Stimulated activated CD4-positive, alpha-beta T cell treated with anti-CD3 and anti-CD28 coated beads, Interleukin-15, amount 100 ng/mL, for 1 hour (primary cell): ENCODE results near the gene RBFOX2.
"Not testable (repeated sequence)": the region's sequence is repeated elsewhere in the genome, so short reads cannot be mapped to it uniquely, and the experiment has no call there.

ENCODE experiments used
- DNase-seq, 2 donors: peaks; one replicate each; pipeline ENCODE4 v3.0.0-alpha.2; 2020; ENCODE audit warnings: low read depth in 1 of 2, low spot score in 1 of 2

Gene RBFOX2

GRCh38 chr22:35743326-35743860 lies 285.2 kb downstream of the RBFOX2 start:
- DNase-seq: no peak

- DNase-seq: no peak
Measured at GRCh38 chr22:35742342-35743100, 286.1 kb downstream of the RBFOX2 start.

GRCh38 chr22:35740616-35741015 lies 288.0 kb downstream of the RBFOX2 start:
- no peak for DNase-seq

DNA sequence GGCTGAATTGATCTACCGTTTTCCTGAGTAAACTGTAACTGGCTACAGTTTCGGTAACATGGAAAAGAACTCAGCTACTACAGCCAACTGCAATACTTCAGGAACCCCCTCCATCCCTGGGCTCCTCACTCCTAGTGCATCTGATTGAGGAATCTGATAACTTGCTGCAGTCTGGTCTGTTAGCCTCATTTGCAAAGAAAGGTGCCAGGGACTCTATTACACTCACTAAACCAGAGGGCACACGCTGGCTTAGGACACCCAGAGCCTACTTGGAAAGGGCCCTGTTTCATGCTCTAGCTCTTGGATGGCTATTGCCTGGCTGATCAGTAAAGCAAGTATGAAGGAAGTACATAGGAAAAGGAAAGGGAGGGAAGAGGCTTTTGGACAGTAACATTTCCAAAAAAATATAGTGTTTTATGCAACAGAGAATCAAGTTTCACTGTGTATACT lies 288.7 kb downstream of the RBFOX2 start:
- DNase-seq: no peak

DNA sequence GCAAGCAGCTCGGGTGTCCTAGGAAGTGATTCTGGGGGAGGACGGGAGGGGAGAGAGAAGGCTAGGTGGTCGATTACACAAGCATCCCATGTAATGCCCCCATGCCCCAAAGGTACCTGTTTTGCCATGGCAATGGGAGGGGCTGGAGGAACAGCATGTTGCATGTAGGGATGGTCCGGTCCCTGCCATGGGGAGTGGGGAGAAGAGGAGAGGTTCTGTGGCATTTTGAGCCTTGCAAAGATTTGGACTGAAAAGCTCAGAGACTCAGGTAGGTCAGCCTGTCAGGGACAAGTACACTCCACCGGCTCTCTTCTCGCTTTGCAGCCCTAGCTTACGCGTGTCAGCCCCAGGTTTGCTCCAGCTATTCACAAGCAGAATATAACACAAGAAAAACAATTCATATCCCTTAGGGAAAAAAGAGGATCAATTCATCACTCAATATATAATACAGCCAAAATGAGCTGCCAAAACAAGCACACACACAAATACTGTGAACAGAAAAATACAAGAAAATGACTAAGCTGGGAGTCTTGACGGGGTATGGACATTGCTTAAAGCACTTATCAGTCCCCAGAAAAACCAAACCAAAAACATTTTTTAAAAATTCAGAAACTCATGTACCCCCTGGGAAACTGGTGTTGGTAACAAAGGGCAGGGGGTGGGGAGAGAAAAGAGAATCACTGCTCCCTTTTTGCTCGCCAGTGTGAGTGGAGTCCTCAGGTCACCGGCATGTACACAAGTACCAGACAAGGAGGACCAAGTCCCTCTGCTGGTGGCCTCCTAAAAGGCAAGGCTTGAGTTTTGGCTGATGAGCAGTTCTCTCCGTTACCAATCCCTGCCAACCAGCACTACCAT lies 289.3 kb downstream of the RBFOX2 start:
- no peak for DNase-seq

- not testable (repeated sequence) for DNase-seq
Measured at GRCh38 chr22:35737886-35738285, 290.7 kb downstream of the RBFOX2 start.

GRCh38 chr22:35736701-35737100 lies 291.9 kb downstream of the RBFOX2 start:
- no peak for DNase-seq

DNA sequence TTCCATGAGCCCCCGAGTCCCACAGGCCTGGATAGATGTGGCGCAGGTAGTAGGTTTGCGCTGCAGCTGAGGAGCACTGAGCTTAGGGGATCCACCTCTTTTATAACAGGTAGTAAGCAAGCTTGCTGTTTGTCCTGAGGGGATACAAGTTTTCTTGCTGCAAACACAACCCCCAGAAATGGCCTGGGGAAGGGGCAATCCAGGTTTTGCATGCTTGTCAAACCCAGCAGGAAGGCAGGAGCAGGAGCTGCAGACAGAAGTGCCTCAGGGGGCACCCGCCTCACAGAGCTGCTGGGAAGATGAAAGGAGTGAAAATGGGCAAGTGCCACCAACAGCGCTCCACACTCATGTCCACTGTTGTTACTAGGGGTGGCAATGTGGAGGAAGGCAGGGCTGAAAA lies 292.5 kb downstream of the RBFOX2 start:
- DNase-seq: no peak

- DNase-seq: no peak
Measured at GRCh38 chr22:35735542-35735941, 293.1 kb downstream of the RBFOX2 start.

GRCh38 chr22:35734517-35734827 lies 294.2 kb downstream of the RBFOX2 start:
- no peak for DNase-seq

DNA sequence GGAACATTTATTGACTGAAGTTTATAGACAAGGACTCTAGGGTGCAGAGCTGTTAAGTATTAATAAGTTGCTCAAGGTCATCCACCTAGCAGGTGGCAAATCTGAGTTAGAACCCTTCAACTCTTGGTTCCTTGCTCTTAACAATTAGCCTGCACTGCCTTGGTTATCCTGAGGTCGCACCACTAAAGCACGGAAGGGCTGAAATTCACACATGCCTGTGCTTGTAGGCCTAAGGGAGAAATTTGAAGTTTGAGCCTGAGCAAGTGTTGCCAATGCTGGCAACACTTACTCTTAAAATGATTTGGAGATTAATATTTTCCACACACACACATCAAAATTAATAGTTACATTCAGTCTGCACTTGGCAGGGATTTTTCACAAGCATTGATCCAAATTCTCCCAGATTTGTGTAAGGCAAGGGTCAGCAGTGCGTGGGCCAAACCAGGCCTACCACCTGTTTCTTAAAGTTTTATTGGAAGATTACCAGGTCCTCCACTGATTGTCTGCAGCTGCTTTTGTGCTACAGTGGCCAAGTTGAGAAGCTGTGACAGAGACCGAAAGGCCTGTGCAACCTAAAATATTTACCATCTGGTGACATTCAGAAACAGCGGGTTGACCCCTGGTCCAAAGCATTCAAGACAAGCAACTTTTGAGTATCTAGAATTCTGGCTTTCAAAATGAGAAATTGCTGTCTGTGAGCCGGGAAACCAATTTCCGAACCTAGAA lies 294.7 kb downstream of the RBFOX2 start:
- DNase-seq: no peak

- DNase-seq: no peak
Measured at GRCh38 chr22:35733036-35733435, 295.6 kb downstream of the RBFOX2 start.

GRCh38 chr22:35732116-35732515 lies 296.5 kb downstream of the RBFOX2 start:
- DNase-seq: no peak

GRCh38 chr22:35731321-35731720 lies 297.3 kb downstream of the RBFOX2 start:
- DNase-seq: no peak

- DNase-seq: no peak
Measured at GRCh38 chr22:35729309-35729698, 299.3 kb downstream of the RBFOX2 start.

DNA sequence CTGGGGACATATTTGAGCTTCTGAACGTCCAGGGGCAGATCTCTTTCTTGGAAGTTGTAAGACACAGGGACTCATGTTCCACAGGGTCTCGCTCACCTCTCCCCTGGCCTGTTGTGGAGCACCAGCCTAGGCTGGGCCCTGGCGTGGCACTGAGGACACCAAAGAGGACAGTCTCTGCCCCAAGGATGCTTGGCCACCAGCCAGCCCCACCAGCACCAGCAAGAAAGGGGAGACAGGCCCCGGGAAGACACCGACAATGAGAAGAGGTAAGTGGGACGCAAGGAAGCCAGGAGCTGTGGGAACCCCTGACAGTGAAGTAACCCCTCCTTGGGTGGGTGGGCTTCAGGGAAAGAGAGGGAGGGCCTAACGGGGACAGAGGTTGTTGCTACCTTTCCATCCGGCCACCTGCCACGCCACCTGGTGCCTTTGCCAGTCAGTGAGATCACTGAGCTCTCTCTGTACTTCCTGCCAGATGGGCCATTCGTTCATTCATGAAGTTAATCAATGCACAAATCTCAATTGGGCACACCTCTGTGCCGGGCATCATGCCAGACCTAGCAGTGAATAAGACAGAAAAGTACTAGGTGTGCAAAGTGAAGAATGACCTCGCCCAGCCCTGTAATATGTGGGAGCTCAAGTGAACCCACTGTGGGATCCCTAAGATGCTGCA lies 299.9 kb downstream of the RBFOX2 start:
- no peak for DNase-seq

DNA sequence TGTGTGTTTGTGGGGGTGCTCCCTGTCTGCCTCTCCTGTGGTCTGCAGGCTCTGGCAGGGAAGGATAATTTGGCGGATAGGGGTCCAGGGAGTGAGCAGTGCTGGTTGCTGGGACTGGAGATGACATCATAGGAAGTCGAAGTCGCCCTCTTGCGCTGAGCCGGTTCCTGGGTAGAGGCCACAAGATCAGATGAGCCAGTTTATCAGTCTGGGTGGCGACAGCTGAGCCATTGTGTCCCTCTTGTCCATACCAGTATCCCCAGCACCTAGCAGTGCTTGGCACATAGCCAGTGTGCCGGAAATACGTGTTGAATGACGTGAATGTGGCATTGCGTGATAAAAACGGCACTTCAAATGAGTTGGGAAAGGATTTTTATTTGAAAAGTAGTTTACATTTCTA lies 301.2 kb downstream of the RBFOX2 start:
- no peak for DNase-seq

DNA sequence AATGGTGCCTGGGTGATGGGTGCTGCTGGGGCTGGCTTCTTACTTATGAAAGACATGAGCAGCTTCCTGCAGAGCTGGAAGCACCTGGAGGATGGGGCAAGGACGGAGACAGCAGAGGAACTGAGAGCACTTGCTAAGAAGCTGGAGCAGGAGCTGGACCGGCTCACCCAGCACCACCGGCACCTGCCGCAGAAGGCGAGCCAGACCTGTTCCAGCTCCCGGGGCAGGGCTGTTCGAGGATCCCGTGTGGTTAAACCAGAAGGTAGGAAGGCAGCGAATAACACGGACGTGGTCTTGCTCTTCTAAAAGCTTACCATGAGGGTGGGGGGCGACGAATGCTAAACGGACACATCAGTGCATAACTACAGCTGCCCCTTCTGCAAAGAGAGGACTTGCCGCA lies 301.7 kb downstream of the RBFOX2 start:
- no peak for DNase-seq

GRCh38 chr22:35726398-35726797 lies 302.2 kb downstream of the RBFOX2 start:
- no peak for DNase-seq

GRCh38 chr22:35725521-35725920 lies 303.1 kb downstream of the RBFOX2 start:
- no peak for DNase-seq

DNA sequence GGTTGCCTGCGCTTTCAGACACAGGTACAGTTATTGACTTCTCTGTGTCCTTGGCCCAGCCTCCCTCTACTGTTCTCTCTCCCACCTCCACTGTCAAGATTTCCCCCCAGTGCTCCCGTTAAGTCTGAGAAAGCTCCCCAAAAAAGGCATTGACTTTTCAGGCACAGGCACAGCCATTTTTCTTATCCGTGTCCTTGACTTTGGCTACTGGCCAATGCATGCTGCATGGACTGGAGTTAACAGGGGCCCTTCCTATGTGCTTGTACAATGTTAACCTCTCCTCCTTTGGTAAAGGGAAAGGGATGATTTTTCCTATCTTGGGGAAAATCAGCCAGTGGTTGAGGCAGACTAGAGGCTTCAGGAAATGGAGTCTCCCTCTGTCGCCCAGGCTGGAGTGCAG lies 306.7 kb downstream of the RBFOX2 start:
- DNase-seq: no peak
